HUDEP-2 (cell line): Measurements from ENCODE around the gene CNTLN.
"Not testable (repeated sequence)": the region's sequence is repeated elsewhere in the genome, so short reads cannot be mapped to it uniquely, and the experiment has no call there.

ENCODE experiments used
- DNase-seq, 76 experiments: peaks; one replicate each; lab custom pipeline; 2025; ENCODE audit not compliant: unreplicated experiment in 76 of 76; lab: John Stamatoyannopoulos, UW

Gene CNTLN

DNA sequence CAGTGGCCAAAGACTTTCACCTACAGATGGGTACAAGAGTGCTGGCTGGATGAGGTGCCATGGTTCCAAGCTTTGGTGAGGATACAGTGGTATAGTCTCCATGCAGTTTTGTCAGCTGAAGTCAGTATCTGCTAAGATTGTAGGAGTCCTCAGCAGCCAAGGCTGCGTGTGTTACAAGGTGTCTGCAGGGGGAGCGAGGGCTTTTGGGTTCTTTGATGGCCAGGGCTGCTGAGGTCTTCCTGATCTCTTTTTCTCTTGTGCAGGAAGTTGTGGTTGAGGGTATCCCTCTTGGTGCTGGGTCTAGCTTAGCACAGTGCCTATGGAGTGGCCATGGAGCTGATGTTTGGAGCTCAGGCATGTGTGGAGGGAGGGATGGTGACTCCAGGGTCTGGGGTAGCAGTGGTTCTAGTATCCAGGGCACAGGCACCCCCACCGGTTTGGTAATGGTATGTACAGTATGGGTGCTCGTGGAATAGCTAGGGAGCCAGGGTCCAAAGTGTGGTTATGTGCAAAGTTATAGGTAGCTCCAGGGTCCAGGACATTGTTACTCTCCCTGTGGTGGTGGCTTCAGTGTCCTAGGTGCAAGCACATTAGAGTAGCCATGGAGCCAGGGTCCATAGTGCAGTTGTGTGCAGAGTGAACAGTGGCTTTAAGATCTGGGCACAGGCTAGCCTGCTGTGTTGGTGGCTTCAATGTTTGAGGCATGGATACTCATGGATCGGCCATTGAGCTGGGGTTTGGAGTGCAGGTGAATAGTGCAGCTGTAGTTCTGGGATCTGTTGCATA, 36.7 kb downstream of the CNTLN start:
- no peak for DNase-seq

DNA sequence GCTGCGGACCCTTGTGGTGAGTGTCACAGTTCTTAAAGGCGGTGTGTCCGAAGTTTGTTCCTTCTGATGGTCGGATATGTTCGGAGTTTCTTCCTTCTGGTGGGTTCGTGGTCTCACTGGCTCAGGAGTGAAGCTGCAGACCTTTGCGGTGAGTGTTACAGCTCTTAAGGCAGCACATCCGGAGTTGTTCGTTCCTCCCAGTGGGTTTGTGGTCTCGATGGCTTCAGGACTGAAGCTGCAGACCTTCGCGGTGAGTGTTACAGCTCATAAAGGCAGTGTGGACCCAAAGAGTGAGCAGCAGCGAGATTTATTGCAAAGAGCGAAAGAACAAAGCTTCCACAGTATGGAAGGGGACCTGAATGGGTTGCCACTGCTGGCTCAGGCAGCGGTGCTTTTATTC, 42.7 kb downstream of the CNTLN start:
- not testable (repeated sequence) for DNase-seq

DNA sequence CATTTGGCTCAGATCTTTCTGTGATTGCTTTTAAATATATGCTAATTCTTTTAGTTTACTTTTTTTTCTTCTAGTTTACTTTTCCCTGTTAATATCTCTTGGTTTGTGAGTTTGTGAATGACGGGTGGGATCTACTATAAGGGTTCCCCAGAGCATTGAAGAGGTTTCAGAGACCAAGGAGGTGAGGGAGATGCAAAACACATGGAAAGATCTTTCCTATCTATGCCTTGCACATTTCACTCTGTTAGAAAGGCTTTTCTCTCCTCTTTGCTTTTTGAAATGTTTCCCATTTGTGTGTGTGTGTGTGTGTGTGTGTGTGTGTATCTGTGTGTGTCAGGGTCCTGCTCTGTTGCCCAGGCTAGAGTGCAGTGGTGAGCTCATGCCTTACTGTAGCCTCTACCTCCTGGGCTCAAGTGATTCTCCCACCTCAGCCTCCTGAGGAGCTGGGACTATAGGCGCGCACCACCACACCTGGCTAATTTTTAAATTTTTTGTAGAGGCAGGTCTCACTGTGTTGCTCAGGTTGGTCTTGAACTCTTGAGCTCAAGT, 50.7 kb downstream of the CNTLN start:
- peak in 13 of 76 experiments; percentile 1 to 40 (median 19) for DNase-seq

GRCh38 chr9:17191082-17191481, 56.2 kb downstream of the CNTLN start:
- no peak for DNase-seq

DNA sequence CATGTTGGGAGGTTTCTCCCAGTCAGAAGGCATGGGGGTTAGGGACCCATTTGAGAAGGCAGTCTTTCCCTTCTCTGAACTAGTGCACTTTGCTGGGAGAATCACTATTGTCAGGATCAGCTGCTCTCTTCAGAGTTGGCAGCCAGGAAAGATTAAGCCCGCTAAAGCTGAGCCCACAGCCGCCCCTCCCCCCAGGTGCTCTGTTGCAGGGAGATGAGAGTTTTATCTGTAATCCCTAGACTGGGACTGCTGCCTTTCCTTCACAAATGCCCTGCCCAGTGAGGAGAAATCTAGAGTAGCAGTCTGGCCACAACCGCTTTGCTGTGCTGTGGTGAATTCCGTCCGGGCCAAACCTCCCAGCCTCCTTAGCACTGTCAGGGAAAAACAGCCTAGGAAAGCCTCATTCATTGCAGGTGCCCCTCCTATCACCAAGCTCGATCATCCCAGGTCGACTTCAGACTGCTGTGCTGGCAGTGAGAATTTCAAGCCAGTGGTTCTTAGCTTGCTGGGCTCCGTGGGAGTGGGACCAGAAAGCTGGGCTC, 69.8 kb downstream of the CNTLN start:
- peak in 2 of 76 experiments; percentile 2 to 3 for DNase-seq

DNA sequence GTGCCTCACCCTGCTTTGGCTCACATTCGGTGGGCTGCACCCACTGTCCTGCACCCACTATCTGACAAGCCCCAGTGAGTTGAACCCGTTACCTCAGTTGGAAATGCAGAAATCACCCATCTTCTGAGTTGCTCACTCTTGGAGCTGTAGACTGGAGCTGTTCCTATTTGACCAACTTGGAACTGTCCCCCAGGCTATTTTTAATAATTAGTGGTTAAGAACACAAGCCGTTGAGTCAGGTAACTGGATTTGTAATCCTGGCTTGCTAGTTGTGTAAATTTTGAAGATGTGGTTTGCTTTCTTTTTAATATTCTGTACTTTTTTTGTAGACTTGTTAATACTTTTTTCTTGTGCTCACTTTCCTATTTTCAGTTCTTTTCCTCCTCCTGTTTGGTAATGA, 81.2 kb downstream of the CNTLN start:
- no peak for DNase-seq

- DNase-seq: no peak
Observed at GRCh38 chr9:17216646-17217045, 81.8 kb downstream of the CNTLN start.

DNA sequence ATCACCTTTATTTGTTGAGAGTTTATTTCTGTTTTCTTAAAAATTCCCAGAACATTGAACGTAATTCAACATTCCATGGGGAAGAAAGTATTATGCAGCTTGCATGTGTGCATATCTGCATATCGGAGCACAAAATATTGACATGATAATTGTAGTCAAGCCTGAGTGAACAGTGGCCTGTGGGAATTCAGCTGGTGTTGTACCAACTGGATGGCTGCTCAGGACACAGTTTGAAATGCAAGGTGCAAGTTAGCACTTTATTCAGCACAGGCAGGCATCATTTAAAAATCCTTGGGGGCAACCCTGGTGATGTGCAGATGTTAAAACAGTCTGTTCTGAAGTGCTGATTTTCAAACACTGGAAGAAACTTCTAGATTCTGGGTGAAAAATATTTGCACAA, 82.4 kb downstream of the CNTLN start:
- no peak for DNase-seq

GRCh38 chr9:17219261-17219660, 84.4 kb downstream of the CNTLN start:
- peak in 5 of 76 experiments; percentile 0 to 15 (median 6) for DNase-seq

- DNase-seq: no peak
Observed at GRCh38 chr9:17222932-17223331, 88.1 kb downstream of the CNTLN start.

DNA sequence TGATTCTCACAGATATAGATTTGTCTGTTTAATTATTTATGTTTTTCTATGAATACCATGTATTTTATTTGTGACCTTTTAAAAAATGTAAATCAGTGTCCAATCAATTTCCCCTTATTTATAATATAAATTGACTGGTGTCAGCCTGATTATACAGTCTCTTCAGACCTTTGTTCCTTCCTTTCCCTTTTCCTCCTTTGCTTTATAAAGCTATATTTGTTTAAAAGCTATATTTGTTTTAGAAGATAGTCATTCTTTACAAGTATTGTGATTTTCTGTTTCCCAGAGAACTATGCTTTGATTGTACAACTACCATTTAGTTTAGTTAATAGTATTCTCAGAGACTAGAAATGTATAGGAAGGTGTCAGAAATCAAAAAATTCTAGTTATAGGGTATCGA, 90.6 kb downstream of the CNTLN start:
- no peak for DNase-seq

GRCh38 chr9:17229945-17230560, 95.2 kb downstream of the CNTLN start:
- DNase-seq: no peak

DNA sequence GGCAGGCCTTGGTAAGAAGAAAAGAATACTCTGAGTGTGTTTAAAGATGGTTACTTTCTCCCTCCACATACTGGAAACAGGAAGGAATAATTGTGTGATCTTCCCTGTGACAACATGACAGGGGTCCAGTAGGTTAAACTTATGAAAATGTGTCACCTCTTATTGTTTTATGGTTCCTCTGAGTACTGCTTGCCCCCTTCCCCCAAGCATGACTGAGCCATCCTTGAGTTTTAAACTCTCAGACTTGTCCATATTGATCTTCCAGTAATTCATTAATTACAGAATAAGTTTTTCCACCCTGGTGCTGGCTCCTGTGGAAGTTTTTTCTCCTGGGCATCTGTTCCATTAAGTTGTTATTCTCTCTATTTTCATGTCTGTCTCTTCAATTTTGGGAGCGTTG, 95.8 kb downstream of the CNTLN start:
- DNase-seq: no peak

- DNase-seq: no peak
Observed at GRCh38 chr9:17236147-17236546, 101.3 kb downstream of the CNTLN start.

GRCh38 chr9:17246770-17247169, 111.9 kb downstream of the CNTLN start:
- DNase-seq: no peak

GRCh38 chr9:17251100-17251499, 116.3 kb downstream of the CNTLN start:
- DNase-seq: no peak

- peak in 43 of 76 experiments; percentile 0 to 79 (median 19) for DNase-seq
Observed at GRCh38 chr9:17268531-17269188, 133.8 kb downstream of the CNTLN start.

DNA sequence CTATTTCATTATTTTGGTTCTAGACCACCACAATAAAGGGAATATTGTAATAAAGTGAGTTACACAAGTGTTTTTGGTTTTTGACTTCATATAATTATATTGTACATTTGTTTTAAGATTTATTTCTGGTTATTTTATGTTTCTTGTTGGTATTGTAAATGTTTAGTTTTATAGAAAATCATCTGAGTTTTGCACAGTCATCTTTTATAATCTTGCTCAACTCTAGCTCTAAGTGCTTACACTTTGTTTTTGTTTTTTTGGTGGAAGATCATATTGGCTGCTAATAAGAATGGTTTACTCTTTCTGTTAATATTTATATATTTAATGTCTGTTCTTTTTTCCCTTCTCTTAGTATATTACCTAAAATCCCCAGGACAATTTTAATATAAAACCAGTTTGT, 135.0 kb downstream of the CNTLN start:
- no peak for DNase-seq

- DNase-seq: no peak
Observed at GRCh38 chr9:17272536-17272935, 137.7 kb downstream of the CNTLN start.

- DNase-seq: no peak
Observed at GRCh38 chr9:17280350-17281012, 145.6 kb downstream of the CNTLN start.

DNA sequence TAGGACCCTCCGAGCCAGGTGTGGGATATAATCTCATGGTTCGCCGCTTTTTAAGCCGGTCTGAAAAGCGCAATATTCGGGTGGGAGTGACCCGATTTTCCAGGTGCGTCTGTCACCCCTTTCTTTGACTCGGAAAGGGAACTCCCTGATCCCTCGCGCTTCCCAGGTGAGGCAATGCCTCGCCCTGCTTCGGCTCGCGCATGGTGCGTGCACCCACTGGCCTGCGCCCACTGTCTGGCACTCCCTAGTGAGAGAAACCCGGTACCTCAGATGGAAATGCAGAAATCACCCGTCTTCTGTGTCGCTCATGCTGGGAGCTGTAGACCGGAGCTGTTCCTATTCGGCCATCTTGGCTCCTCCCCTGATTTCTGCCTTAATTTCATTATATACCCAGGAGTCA, 155.8 kb downstream of the CNTLN start:
- DNase-seq: not testable (repeated sequence)
